GM12872 (cell line): ENCODE measurements around the gene MXRA8.

Experiments used
- CTCF ChIP-seq: IDR thresholded peaks from 3 replicates; pipeline ENCODE4 v1.5.1; 2011; ENCODE audit warnings: low read depth, mild to moderate bottlenecking, low read length, moderate library complexity; ENCODE audit not compliant: insufficient read depth

The MXRA8 gene

GRCh38 chr1:1374589-1374928, 16.2 kb upstream of the MXRA8 start:
- no peak for TF ChIP-seq CTCF

GRCh38 chr1:1373815-1374588, 15.6 kb upstream of the MXRA8 start:
- TF ChIP-seq CTCF: no peak

GRCh38 chr1:1373051-1373814, 14.9 kb upstream of the MXRA8 start:
- no peak for TF ChIP-seq CTCF

GRCh38 chr1:1371746-1372711, 13.7 kb upstream of the MXRA8 start:
- TF ChIP-seq CTCF: peak; percentile 96

- TF ChIP-seq CTCF: no peak
Measured at GRCh38 chr1:1371364-1371745, 13.0 kb upstream of the MXRA8 start.

GRCh38 chr1:1370771-1371300, 12.5 kb upstream of the MXRA8 start:
- TF ChIP-seq CTCF: no peak
